Psoas muscle (tissue), 8 donors: ENCODE data around the gene CDHR2. TPM values are rescaled to one million over a fixed set of nuclear protein-coding genes. Genes with fewer than 3 reads are reported as not detected.

Experiments
- ATAC-seq, 4 donors: fragments of 200-7000 bp; cut with Tn5 transposase; one replicate each; pipeline ENCODE4 v1.9.1; 2020; ENCODE audit warnings: moderate library complexity in 3 of 4, mild to moderate bottlenecking in 2 of 4
- DNase-seq, 2 donors: peaks; one replicate each; pipeline ENCODE4 v3.0.0-alpha.2; 2020
- H3K27ac ChIP-seq: fragments of 200-600 bp; one replicate; pipeline ENCODE4 v1.8.0; 2022
- H3K27me3 ChIP-seq, 3 donors: fragments of 200-600 bp in 1 of 3; one replicate each; pipeline versions ENCODE4 v1.6.1 to v1.8.0; 2013 to 2022; ENCODE audit warnings: low read length in 2 of 3, mild to moderate bottlenecking in 2 of 3, moderate library complexity in 1 of 3; ENCODE audit not compliant: insufficient read depth in 3 of 3
- H3K36me3 ChIP-seq, 2 donors: fragments of 200-600 bp in 1 of 2; one replicate each; pipeline versions ENCODE4 v1.6.1 to v1.8.0; 2013 to 2022; ENCODE audit warnings: low read depth in 1 of 2, mild to moderate bottlenecking in 1 of 2, moderate library complexity in 1 of 2; ENCODE audit not compliant: insufficient read depth in 1 of 2
- H3K4me1 ChIP-seq: fragments of 200-600 bp; one replicate; pipeline ENCODE4 v1.8.0; 2022
- H3K4me3 ChIP-seq: fragments of 200-600 bp; one replicate; pipeline ENCODE4 v1.8.0; 2022; ENCODE audit warnings: mild to moderate bottlenecking
- H3K9me3 ChIP-seq: fragments of 200-600 bp; one replicate; pipeline ENCODE4 v1.8.0; 2022
- WGBS, 3 donors: extraction: QIAGEN DNeasy Blood & Tissue Kit; methylation state at CpG; one replicate each; pipeline versions ENCODE4 v1.1.6 to v1.1.7; 2013; 5-methylcytosine and 5-hydroxymethylcytosine counted together
- intact Hi-C, 2 donors: fragments of 100-400 bp; cut with DNase I; formaldehyde crosslinking; loops; one replicate each; pipeline versions ENCODE4 v1.11.0 to v1.14.2; 2022
- polyA plus RNA-seq, 3 donors: library from polyadenylated mRNA; stranded (reverse); fragments of 200-250 nt; gene quantifications; one replicate each; pipeline ENCODE4 v1.2.3, GENCODE V29; 2013
- total RNA-seq, 4 donors: library from RNA; stranded (reverse); fragmentation: NEBNext Ultra II Directional in 2 of 4; extraction: Animal tissue kit (Norgen Biotek cat#: 25700) in 2 of 4; gene quantifications; one replicate each; pipeline versions ENCODE4 v1.2.1 to v1.2.4, GENCODE V29; 2021 to 2023
- TF ChIP-seq, protein P1 (sequence below): fragments of 200-600 bp; IDR thresholded peaks from one replicate; pipeline ENCODE4 v1.8.0; 2022; ENCODE audit warnings: antibody characterized with exemption
- donor health status: healthy with polysubstance abuse.
- donor health status: DM: no; HTN: no; CAD: no; lungs with moderate emphysema.
- donor health status: Bipolar disorder and iron deficiency.
- donor health status: healthy.
- donor health status: DM: yes; HTN: yes; CAD: no.
- donor health status: DM: no; HTN: no; CAD: no.
- donor health status: DM: no; HTN: no; CAD: no.
- donor health status: DM: yes; HTN: yes; CAD: no.

The CDHR2 gene
- total and polyA plus RNA-seq, 7 donors = 0.03 to 0.30 (median 0.14) TPM; not detected in 3

DNA sequence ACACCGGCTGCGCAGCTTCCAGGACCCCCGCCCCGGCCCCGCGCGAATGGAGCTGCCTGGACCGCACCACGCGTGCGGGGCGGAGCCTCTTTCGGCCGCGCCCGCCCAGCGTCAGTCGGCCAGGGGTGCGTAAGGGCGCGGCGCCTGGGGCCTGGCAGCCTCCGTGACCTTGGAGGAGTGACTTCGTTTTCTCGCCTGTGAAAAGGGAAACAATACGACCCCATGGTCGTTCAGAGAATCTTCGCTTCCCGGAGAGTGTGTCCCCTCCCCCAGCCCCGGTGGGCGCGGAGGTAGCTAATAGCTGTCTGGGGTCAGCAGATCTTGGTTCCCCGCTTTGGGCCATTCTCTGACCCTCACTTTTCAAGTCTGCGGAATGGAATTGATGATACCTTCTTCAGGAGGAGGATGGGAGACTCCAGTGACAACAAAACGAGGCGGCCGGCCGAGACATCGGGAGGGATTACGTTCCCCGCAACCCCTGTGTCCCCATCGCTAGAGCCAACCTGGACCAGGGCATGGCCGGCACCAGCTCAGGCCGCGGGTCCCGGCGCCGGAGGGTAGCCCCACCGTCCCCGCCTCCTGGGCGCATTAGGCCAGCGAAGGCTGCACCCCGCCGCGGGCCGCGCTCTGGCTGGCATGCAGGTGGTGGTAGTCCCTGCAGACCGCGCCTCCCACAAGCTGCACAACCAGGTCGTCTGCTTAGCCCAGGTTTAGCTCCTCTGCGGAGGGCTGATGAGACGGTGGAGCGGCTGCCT lies 5.5 kb upstream of the CDHR2 start:
- Histone ChIP-seq H3K4me3 (peak overlapping the region; percentile 76), H3K27ac (peak overlapping the region; percentile 80), H3K36me3 (no peaks in the 10 kb centered on the region), H3K4me1 (peaks cover 13% of the 10 kb centered on the region), H3K9me3 (no peaks in the 10 kb centered on the region), H3K27me3 (no peaks in the 10 kb centered on the region)
- DNase-seq (peak; percentile 79 to 87), ATAC-seq (peak; percentile 87 to 93 (median 90))
- intact Hi-C loops = loop anchor here in 1 of 2 donors (10.0 kb wide), 1 partner anchor 129 kb away; the partner anchor contains the start of gene CLTB
- WGBS, 3 donors = 1% methylated on average over 54 to 63 of the region's 63 CpGs
- TF ChIP-seq, protein P1, sequence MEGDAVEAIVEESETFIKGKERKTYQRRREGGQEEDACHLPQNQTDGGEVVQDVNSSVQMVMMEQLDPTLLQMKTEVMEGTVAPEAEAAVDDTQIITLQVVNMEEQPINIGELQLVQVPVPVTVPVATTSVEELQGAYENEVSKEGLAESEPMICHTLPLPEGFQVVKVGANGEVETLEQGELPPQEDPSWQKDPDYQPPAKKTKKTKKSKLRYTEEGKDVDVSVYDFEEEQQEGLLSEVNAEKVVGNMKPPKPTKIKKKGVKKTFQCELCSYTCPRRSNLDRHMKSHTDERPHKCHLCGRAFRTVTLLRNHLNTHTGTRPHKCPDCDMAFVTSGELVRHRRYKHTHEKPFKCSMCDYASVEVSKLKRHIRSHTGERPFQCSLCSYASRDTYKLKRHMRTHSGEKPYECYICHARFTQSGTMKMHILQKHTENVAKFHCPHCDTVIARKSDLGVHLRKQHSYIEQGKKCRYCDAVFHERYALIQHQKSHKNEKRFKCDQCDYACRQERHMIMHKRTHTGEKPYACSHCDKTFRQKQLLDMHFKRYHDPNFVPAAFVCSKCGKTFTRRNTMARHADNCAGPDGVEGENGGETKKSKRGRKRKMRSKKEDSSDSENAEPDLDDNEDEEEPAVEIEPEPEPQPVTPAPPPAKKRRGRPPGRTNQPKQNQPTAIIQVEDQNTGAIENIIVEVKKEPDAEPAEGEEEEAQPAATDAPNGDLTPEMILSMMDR = no peak

DNA sequence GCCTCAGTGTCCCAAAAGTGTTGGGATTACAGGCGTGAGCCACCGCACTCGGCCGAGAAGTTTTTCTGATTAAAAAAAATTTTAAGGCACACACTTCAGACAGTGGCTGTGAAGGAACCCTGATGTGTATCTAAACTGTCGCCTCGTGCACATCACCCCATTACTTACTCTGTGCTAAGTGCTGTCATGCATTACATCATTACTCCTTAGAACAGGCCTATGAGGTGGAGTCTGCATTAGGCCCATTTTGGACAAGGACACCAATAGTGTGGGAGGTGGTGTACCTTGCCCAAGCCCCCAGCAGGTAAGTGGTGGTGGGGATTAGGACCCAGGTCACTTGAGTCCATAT lies 3.8 kb upstream of the CDHR2 start:
- H3K4me1 ChIP-seq = peaks cover 11% of the 10 kb centered on the region
- ATAC-seq (no peak), DNase-seq (no peak)
- no peak overlapping the region for H3K4me3 ChIP-seq
- H3K9me3 ChIP-seq = no peaks in the 10 kb centered on the region
- TF ChIP-seq, protein P1 = no peak
- WGBS, 3 donors = 93 to 94% (median 94%) methylated on average over 6 of the region's 6 CpGs
- H3K27ac ChIP-seq = no peak overlapping the region
- no peaks in the 10 kb centered on the region for H3K36me3 ChIP-seq
- intact Hi-C loops = loop anchor here in 1 of 2 donors (10.0 kb wide), 1 partner anchor 131 kb away; the partner anchor contains the start of gene CLTB
- H3K27me3 ChIP-seq = no peaks in the 10 kb centered on the region

DNA sequence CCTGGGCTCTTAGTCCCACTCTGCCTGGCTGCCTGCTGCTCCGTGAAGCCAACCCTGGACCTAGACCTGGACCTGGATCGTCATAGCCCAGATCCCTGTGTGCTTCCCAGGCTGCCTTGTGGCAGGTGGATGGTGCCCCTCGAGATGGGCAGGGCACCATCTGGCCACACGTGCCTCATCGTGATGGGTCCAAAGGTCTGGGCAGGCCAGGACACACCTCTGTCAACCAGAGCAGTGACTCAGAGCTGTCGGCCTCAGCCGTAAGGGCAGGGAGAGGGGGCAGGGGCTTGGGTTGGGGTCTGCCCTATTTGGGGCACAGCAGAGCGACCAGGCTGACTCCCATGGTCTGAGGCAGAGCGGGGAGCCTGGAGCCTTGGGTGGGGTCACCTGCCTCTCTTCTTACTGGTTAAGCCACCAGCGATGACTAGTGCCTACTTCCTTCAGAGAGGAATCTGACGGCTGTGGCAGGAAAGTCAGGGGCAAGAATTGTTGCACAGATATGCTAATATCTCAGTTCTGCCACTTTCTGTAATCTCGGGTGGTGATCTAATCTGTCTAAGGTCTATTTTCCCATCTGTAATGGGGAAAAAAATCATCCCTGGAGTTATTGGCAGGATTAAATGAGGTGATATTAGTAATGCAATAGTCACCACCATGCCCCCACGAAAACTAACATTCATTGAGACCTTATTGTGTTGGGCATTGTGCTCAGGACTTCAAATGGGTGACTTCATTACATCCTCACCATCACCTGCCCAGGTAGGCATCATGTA lies 3.2 kb upstream of the CDHR2 start:
- Histone ChIP-seq H3K4me1 (peaks cover 11% of the 10 kb centered on the region), H3K9me3 (no peaks in the 10 kb centered on the region), H3K27me3 (no peaks in the 10 kb centered on the region), H3K4me3 (no peak overlapping the region), H3K36me3 (no peaks in the 10 kb centered on the region), H3K27ac (no peak overlapping the region)
- intact Hi-C loops = loop anchor here in 1 of 2 donors (10.0 kb wide), 1 partner anchor 131 kb away; the partner anchor contains the start of gene CLTB
- DNase-seq = no peak
- TF ChIP-seq, protein P1 = no peak
- 74 to 78% (median 76%) methylated on average over 12 to 13 of the region's 13 CpGs for WGBS, 3 donors
- no peak for ATAC-seq

DNA sequence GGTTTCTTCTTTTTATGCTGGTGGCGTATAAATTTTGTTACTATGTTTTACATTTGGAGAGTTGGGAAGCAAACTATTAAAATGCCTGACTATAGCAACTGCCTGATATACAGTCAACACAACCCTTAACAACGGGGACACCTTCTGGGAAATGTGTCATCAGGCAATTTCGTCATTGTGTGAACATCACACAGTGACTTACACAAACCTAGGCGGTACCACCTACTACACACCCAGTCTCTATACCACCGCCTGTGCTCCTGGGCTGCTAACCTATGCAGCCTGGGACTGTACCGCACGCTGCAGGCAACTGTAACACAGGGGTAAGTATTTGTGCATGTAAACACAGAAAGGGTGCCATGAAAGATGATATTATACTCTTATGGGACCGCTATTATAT lies 1.3 kb upstream of the CDHR2 start:
- WGBS, 3 donors = 70 to 75% (median 72%) methylated on average over 8 of the region's 8 CpGs
- Histone ChIP-seq H3K36me3 (no peaks in the 10 kb centered on the region), H3K4me3 (no peak overlapping the region), H3K9me3 (no peaks in the 10 kb centered on the region), H3K27ac (no peak overlapping the region), H3K4me1 (peaks cover 7% of the 10 kb centered on the region), H3K27me3 (peaks cover 0 to 6% (median 0%) of the 10 kb centered on the region in 3 donors)
- TF ChIP-seq, protein P1 = no peak
- intact Hi-C loops = loop anchor here in 1 of 2 donors (10.0 kb wide), 1 partner anchor 133 kb away; the partner anchor contains the start of gene CLTB
- DNase-seq (no peak), ATAC-seq (no peak)
